KG1 (cell line): ENCODE measurements around the gene MOSPD2.

Experiments used
- DNase-seq: peaks from one replicate; lab custom pipeline; 2025; lab: John Stamatoyannopoulos, UW

Gene MOSPD2

GRCh38 chrX:14915596-14915995 lies 42.4 kb downstream of the MOSPD2 start:
- DNase-seq = no peak

DNA sequence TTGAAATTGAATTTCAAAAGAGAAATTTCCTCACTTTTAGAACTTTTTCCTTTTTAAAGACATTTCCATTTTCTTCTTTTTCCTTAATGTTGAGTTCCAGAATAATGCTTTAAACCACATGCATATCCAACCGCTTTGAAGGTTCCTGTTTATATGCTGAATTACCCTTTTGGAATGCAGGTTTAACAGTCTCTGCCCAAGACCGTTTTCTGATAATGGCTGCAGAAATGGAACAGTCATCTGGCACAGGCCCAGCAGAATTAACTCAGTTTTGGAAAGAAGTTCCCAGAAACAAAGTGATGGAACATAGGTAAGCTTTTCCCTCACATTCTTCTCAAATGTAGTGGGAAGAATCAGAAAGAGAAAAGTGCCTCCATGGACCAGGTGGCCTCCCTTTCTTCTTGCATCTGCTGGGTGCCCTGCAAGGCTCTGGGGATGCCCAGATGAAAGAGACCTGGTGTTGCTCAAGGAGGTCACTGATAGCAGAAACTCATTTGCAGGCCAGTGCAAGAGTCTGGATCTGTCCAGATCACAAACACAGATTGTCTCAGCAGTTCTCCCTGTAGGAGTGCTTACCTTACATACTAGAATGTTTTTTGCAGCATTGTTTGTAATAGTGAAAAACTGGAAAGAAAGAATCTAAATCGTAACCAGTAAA lies 42.9 kb downstream of the MOSPD2 start:
- no peak for DNase-seq

DNA sequence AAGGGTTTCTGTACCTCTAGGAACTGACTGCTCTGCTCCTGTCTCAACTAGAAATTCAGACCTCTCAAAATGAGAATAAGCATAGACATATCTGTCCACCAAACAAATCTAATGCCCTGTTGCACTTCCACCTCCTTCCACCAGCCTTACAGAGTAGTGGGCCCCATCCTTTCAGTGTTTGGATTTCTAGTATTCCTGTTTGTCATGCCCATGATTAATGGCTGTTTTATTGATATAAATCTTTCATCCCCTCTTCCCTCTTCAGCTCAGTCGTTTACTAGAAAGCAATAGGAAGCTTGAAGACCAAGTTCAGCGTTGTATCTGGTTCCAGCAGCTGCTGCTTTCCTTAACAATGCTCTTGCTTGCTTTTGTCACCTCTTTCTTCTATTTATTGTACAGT lies 46.2 kb downstream of the MOSPD2 start:
- no peak for DNase-seq

DNA sequence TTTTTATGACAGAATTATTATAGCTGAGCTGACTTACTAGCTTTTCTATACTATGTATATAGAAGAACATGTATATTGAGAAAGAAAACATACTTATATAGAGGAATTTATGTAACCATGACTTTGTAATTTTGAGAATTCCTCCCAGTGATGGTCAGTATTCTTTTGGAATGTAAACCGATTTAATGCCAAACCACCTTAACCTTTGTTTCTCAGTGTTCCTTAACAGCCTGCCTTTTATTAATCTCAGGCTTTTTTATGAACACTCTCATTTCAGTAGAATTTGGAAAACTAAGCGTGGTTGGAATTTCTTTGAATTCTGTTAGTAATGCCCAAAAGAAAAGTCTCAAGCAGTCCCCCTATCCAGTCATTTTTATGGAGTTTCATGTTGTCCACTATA lies 47.0 kb downstream of the MOSPD2 start:
- DNase-seq = no peak

- DNase-seq = no peak
Observed at GRCh38 chrX:14922437-14922836, 49.2 kb downstream of the MOSPD2 start.

- no peak for DNase-seq
Observed at GRCh38 chrX:14923761-14924160, 50.5 kb downstream of the MOSPD2 start.

DNA sequence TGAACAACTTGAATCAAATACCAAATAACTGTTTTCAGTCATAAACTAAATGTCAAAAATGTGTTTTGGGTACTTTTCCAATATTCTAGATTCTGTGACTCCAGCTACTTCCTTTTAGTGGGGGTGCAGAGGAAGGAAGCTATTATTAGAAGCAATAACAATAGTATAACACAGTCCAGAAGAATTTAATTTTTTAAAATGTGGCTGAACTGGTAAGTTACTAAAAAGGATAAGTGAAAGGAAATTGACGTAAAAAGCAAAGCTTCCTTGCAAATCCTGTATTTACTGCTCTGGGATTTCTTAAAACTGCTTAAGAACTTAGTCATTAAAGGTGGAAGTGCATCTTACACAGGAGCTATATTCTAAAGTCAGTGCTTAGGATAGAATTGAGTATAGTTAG lies 53.2 kb downstream of the MOSPD2 start:
- no peak for DNase-seq

- DNase-seq = no peak
Observed at GRCh38 chrX:14927401-14927800, 54.2 kb downstream of the MOSPD2 start.

DNA sequence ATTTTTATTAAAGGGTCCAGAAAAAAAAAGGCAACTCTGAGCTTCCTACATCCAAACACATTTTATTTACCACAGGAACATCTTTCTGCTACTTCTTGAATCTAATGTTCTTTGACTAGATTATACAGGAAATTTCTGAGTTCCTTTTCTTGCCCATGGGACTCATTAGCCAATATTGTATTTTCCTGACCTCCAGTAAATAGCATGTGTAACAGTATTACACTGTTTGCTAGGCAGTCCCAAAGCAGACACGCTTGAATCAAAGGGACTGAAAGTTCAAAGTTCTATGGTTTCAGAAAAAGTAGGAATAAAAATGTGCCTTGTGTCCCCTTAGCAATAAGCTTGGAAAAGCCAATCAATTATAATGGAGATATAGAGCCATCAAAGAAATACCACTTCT lies 57.4 kb downstream of the MOSPD2 start:
- DNase-seq = no peak

DNA sequence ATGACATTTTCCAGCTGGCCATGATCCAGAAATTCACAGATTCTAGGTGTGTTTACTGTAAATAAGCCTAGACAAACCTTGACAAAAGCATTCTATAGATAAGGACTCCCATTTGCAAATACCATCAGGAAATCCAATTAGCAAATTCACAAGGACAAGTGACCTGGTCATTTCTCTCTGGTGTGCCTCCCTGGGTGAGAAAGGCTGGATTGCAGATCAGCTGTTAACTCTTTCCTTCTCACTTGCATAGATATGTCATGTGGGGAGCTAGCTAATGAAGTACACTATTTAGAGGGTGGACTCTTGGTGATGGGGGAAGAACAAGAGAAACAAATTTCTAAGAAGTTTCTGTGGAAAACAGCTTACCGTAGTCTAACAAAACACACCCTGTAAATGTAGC lies 58.9 kb downstream of the MOSPD2 start:
- no peak for DNase-seq

- no peak for DNase-seq
Observed at GRCh38 chrX:14934423-14934822, 61.2 kb downstream of the MOSPD2 start.

DNA sequence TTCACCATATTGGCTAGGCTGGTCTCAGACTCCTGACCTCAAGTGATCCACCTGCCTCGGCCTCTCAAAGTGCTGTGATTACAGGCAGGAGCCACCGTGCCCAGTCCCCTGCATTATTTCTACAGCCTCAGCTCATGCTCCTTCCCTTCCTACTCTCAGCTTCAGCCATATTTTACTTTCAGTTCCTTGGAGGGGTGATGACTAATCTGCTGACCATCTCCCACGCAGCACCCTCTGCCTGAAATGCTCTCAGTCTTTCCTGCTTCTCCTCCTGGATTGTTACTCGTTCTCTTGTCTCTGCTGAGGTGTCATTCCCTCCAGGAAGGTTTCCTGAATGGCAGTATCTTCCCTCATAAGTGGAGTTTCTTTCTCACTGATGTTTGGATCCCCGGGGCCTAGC lies 63.3 kb downstream of the MOSPD2 start:
- no peak for DNase-seq

GRCh38 chrX:14939644-14940043 lies 66.4 kb downstream of the MOSPD2 start:
- DNase-seq = no peak

- DNase-seq = no peak
Observed at GRCh38 chrX:14941301-14941700, 68.1 kb downstream of the MOSPD2 start.

GRCh38 chrX:14942341-14942740 lies 69.1 kb downstream of the MOSPD2 start:
- DNase-seq = no peak

DNA sequence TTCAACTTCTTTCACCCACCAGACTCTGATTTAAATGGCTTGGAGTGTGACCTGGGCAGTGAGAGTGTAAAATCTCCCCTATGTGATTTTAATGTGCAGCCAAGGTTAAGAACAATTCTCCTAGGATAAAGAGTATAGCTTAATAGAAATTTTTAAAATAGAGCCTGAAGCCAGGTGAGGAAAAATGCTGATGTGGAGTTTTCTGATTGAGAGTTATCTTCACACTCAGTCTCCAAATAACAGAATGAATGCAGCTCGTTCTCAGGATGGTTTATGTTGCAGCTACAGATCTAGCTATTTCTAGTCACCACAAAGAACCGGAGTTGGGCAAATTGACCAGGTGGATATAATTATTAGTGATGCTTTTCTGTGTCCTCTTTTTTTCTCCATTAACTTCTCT lies 70.7 kb downstream of the MOSPD2 start:
- no peak for DNase-seq

GRCh38 chrX:14946606-14947155 lies 73.5 kb downstream of the MOSPD2 start:
- DNase-seq = no peak

DNA sequence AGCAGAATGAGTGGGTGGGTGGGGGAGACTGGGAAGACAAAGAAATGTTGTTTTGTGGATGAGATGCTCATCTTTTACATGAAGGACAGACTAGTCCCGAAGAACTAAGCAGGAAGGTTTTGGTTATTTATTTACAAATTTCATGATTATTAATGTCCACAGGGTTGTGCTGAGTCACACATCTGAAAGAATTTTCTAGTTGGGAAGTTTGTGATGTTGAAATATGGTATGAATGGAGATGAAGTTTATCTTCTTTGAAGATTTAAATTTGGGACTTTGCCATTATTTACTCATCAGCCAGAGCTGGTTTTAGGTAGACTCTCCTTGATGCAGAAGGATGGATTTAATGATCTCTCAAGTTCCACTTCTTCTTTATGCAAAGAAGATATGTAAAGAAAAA lies 75.5 kb downstream of the MOSPD2 start:
- DNase-seq = no peak

- no peak for DNase-seq
Observed at GRCh38 chrX:14956813-14957582, 83.8 kb downstream of the MOSPD2 start.

DNA sequence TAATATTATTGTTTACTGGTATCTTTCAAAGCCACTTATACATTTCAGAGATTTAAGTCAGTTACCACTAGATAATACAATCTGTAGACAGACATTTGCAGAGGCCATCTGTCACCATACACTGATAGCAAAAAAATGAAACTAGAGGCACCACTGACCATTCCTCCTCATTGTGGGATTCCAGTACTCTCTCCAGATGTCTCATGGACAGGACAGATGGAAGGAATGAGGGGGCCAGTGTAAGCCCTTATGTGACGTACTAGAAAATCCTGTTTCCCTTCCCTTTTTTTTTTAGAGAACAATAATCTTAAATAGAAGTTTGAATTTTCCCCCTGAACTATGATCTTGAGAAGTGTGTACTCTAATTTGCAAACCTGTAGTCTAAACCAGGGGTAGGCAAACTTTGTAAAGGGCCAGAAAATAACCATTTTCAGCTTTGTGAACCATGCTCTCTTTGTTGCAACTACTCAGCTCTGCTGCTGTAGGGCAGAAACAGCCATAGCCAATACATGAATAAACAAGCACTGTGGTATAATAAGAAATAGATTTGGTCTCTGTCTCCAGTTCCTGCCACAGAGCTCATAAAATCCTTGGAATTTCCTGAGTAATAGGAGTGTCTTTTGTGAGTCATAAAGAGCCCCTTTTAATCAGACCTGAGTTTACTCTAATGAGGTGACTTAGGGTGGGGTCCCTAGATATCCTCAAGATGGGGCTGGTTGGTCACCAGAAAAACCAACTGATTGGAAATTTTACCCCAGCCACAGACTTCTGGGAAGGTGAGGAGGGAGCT lies 90.4 kb downstream of the MOSPD2 start:
- DNase-seq = no peak

DNA sequence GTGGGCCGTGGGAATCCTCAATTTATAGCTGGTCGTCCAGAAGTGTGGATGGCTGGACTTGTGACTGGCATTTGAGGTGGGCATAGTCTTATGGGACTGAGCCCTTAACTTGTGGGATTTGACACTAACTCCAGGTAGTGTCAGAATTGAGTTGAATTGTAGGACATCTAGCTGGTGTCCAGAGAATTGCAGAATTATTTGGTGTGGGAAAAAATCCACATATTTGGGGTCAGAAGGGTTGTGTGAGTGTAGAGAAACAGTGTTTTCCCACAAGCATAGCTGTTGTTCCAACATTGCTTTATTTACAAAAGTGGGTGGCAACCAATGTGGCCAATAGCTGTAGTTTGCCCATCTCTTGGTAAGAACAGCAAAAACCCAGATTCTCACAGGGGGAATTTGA lies 91.3 kb downstream of the MOSPD2 start:
- DNase-seq = no peak
